WTC11 (cell line): ENCODE measurements around the gene IPO13.

Experiments
- AR ChIP-seq: fragments of 250-450 bp; sonication (Bioruptor Pico); IDR thresholded peaks from 2 replicates; pipeline ENCODE4 v1.9.0; 2021; ENCODE audit warnings: mild to moderate bottlenecking
- FOXP4 ChIP-seq: sonication (generic); formaldehyde crosslinking; IDR thresholded peaks from 2 replicates; pipeline ENCODE4 v1.8.0; 2022; ENCODE audit warnings: mild to moderate bottlenecking, missing genetic modification reagents
- NR2C2 ChIP-seq: sonication (generic); formaldehyde crosslinking; IDR thresholded peaks from 2 replicates; pipeline ENCODE4 v1.8.0; 2022; ENCODE audit warnings: mild to moderate bottlenecking, missing genetic modification reagents
- RELA ChIP-seq: sonication (generic); formaldehyde crosslinking; IDR thresholded peaks from 2 replicates; pipeline ENCODE4 v1.8.1; 2022; ENCODE audit warnings: missing genetic modification reagents, mild to moderate bottlenecking, borderline replicate concordance
- SMAD4 ChIP-seq: sonication (generic); formaldehyde crosslinking; IDR thresholded peaks from 2 replicates; pipeline ENCODE4 v1.8.0; 2022; ENCODE audit warnings: mild to moderate bottlenecking, missing genetic modification reagents
- TCF7 ChIP-seq: sonication (generic); formaldehyde crosslinking; IDR thresholded peaks from 2 replicates; pipeline ENCODE4 v1.8.0; 2022; ENCODE audit warnings: mild to moderate bottlenecking, low read depth, missing genetic modification reagents, moderate library complexity
- ZNF263 ChIP-seq: sonication (generic); formaldehyde crosslinking; IDR thresholded peaks from 2 replicates; pipeline ENCODE4 v1.8.1; 2022; ENCODE audit warnings: low read depth, mild to moderate bottlenecking, moderate library complexity, missing genetic modification reagents
- ZNF317 ChIP-seq: sonication (generic); formaldehyde crosslinking; IDR thresholded peaks from 2 replicates; pipeline ENCODE4 v1.8.1; 2023; ENCODE audit warnings: low read depth, mild to moderate bottlenecking, moderate library complexity, missing genetic modification reagents, borderline replicate concordance
- TF ChIP-seq, protein P1 (sequence below): fragments of 200-600 bp; IDR thresholded peaks from 2 replicates; pipeline ENCODE4 v1.8.0; 2022; ENCODE audit warnings: antibody characterized with exemption
- TF ChIP-seq, protein P2 (sequence below): sonication (generic); formaldehyde crosslinking; IDR thresholded peaks from 2 replicates; pipeline ENCODE4 v1.8.1; 2023; ENCODE audit warnings: mild to moderate bottlenecking, missing genetic modification reagents, moderate library complexity
- TF ChIP-seq, protein P3 (sequence below): sonication (generic); formaldehyde crosslinking; IDR thresholded peaks from 2 replicates; pipeline ENCODE4 v1.8.0; 2023; ENCODE audit warnings: missing genetic modification reagents

GRCh38 chr1:43938892-43939587, 7.7 kb upstream of the IPO13 start:
- TF ChIP-seq, protein P1, sequence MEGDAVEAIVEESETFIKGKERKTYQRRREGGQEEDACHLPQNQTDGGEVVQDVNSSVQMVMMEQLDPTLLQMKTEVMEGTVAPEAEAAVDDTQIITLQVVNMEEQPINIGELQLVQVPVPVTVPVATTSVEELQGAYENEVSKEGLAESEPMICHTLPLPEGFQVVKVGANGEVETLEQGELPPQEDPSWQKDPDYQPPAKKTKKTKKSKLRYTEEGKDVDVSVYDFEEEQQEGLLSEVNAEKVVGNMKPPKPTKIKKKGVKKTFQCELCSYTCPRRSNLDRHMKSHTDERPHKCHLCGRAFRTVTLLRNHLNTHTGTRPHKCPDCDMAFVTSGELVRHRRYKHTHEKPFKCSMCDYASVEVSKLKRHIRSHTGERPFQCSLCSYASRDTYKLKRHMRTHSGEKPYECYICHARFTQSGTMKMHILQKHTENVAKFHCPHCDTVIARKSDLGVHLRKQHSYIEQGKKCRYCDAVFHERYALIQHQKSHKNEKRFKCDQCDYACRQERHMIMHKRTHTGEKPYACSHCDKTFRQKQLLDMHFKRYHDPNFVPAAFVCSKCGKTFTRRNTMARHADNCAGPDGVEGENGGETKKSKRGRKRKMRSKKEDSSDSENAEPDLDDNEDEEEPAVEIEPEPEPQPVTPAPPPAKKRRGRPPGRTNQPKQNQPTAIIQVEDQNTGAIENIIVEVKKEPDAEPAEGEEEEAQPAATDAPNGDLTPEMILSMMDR, result no peak
- TF ChIP-seq NR2C2 (CRISPR knock-in tag) (no peak), TCF7 (CRISPR knock-in tag) (no peak), ZNF317 (no peak), AR (CRISPR knock-in tag) (no peak), FOXP4 (CRISPR knock-in tag) (no peak), RELA (no peak), ZNF263 (no peak), SMAD4 (CRISPR knock-in tag) (no peak)
- TF ChIP-seq, protein P2, sequence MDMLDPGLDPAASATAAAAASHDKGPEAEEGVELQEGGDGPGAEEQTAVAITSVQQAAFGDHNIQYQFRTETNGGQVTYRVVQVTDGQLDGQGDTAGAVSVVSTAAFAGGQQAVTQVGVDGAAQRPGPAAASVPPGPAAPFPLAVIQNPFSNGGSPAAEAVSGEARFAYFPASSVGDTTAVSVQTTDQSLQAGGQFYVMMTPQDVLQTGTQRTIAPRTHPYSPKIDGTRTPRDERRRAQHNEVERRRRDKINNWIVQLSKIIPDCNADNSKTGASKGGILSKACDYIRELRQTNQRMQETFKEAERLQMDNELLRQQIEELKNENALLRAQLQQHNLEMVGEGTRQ (CRISPR knock-in tag), result no peak
- TF ChIP-seq, protein P3, sequence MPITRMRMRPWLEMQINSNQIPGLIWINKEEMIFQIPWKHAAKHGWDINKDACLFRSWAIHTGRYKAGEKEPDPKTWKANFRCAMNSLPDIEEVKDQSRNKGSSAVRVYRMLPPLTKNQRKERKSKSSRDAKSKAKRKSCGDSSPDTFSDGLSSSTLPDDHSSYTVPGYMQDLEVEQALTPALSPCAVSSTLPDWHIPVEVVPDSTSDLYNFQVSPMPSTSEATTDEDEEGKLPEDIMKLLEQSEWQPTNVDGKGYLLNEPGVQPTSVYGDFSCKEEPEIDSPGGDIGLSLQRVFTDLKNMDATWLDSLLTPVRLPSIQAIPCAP, result no peak
